GM13976 (cell line): ENCODE measurements around the gene TBC1D5.
"Not testable (repeated sequence)": the region's sequence is repeated elsewhere in the genome, so short reads cannot be mapped to it uniquely, and the experiment has no call there.

ENCODE experiments used
- DNase-seq: peaks from one replicate; pipeline ENCODE4 v3.0.0; 2012; ENCODE audit warnings: low spot score
- CTCF ChIP-seq: IDR thresholded peaks from 2 replicates; pipeline ENCODE4 v1.5.1; 2012; ENCODE audit warnings: borderline replicate concordance, mild to moderate bottlenecking; ENCODE audit not compliant: insufficient read depth; ENCODE audit errors: extremely low read depth, missing control alignments, control extremely low read depth
- in situ Hi-C: fragments of 300-500 bp; cut with MboI; formaldehyde crosslinking; loops from one replicate; pipeline ENCODE4 v1.12.0; 2022; ENCODE audit warnings: low sequenced_read_pairs, mixed read lengths, inconsistent platforms; ENCODE audit not compliant: unreplicated experiment

Gene TBC1D5

GRCh38 chr3:17359911-17360310 lies 382.5 kb downstream of the TBC1D5 start:
- no peak for DNase-seq
- in situ Hi-C loops, result no loop called here
- TF ChIP-seq CTCF, result no peak

DNA sequence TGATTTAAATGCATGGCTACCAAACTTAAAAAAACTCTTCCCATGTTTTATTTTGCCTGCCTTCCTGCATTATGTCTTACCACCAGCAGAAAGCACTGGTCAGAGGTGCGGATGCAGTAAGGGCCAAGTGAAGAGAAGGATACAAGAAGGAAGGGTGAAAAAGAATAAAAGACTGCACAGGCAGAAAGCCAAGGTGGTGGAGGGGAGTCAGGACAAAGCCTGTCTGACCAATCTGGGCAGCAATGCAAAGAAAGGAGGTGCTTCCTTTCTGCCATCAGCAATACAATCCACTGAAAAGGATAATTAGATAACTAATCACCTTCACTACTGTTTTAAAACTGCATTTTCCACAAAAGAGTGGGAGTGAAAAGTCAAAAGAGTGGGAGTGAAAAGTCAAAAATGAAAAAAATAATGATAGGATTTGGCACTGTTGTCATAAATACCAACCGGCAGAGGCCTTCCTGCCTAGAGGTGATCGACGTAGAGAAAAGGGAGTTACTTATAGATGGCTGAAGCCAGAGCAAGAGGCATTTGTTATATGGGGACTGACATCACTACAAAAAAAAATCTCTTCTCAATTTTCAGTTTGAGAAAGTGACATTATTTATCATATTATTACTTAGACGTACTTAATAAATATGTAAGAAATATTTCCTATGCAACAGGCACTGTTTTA lies 385.3 kb downstream of the TBC1D5 start:
- TF ChIP-seq CTCF, result no peak
- no peak for DNase-seq
- in situ Hi-C loops, result no loop called here

GRCh38 chr3:17356585-17356984 lies 385.8 kb downstream of the TBC1D5 start:
- no peak for DNase-seq
- in situ Hi-C loops, result no loop called here
- no peak for TF ChIP-seq CTCF

DNA sequence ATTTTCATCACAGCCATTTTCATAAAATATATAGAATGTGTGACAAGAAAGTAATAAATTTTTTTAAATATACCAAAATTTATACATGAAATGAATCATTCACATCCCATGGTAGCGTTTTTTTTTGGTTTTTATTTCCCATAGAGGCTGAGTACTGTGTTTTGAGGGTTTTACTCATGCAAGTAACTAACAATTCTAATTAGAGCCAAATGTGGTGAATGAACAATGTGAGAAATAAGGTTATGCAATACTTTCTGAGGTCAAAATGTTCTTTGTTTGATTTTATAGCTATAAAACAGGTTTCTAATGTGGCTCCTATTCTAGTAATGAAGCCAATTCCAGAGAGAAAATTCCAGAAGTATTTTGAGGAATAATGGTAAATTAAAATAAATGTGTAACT lies 386.8 kb downstream of the TBC1D5 start:
- in situ Hi-C loops, result no loop called here
- TF ChIP-seq CTCF, result no peak
- DNase-seq, result no peak

DNA sequence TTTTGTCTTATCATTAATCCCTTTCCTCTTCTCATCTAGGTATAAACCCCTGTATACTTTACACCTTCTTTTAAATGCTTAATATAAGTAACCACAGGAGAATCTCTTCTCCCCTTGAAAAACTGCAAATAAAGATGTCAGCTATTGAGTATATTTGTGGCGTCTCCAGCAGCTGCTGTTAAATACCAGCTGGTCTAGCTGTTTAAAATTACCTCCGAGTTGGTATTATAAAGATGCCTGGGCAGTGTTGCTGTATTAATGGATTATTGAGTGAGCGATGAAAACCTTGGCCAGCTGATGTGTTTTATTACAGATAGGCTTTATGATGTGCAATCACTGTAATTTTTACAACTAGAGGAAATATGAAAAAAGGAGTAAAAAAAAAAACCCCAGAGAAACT lies 388.1 kb downstream of the TBC1D5 start:
- TF ChIP-seq CTCF, result no peak
- DNase-seq, result no peak
- in situ Hi-C loops, result no loop called here

- in situ Hi-C loops, result no loop called here
- TF ChIP-seq CTCF, result no peak
- no peak for DNase-seq
These were observed 389.8 kb downstream of the TBC1D5 start for GRCh38 chr3:17352620-17353019.

GRCh38 chr3:17351193-17351592 lies 391.2 kb downstream of the TBC1D5 start:
- in situ Hi-C loops, DNase-seq: not testable (repeated sequence)
